HG02885 (cell line): ENCODE data around the gene MTHFS.
A peak's percentile ranks its signal among the peaks of the same experiment; 100 is the strongest.
"Not testable (repeated sequence)": the region's sequence is repeated elsewhere in the genome, so short reads cannot be mapped to it uniquely, and the experiment has no call there.

Source experiments
- ATAC-seq: cut with Tn5 transposase; IDR thresholded peaks from one replicate; pipeline ENCODE4 v1.9.1; 2021; ENCODE audit warnings: mild to moderate bottlenecking; ENCODE audit not compliant: unreplicated experiment, poor library complexity

The MTHFS gene

GRCh38 chr15:79916502-79917132 lies 19.8 kb upstream of the MTHFS start:
- no peak for ATAC-seq

- not testable (repeated sequence) for ATAC-seq
These were observed 19.1 kb upstream of the MTHFS start for GRCh38 chr15:79915776-79916501.

GRCh38 chr15:79914728-79915127 lies 17.9 kb upstream of the MTHFS start:
- ATAC-seq, result no peak

- ATAC-seq, result not testable (repeated sequence)
These were observed 12.9 kb upstream of the MTHFS start for GRCh38 chr15:79909556-79910335.

- no peak for ATAC-seq
These were observed 7.5 kb upstream of the MTHFS start for GRCh38 chr15:79904271-79904670.

GRCh38 chr15:79903626-79904025 lies 6.8 kb upstream of the MTHFS start:
- no peak for ATAC-seq

GRCh38 chr15:79903144-79903543 lies 6.3 kb upstream of the MTHFS start:
- no peak for ATAC-seq

GRCh38 chr15:79901958-79902357 lies 5.1 kb upstream of the MTHFS start:
- no peak for ATAC-seq

- ATAC-seq, result not testable (repeated sequence)
These were observed 4.1 kb upstream of the MTHFS start for GRCh38 chr15:79900818-79901378.

- no peak for ATAC-seq
These were observed 3.3 kb upstream of the MTHFS start for GRCh38 chr15:79900087-79900486.

- ATAC-seq, result not testable (repeated sequence)
These were observed 2.0 kb upstream of the MTHFS start for GRCh38 chr15:79898786-79899185.

- no peak for ATAC-seq
These were observed 1.6 kb upstream of the MTHFS start for GRCh38 chr15:79898369-79898768.

GRCh38 chr15:79897701-79898113 lies 893 bp upstream of the MTHFS start:
- no peak for ATAC-seq

GRCh38 chr15:79897380-79897678 lies 515 bp upstream of the MTHFS start:
- no peak for ATAC-seq

GRCh38 chr15:79896131-79896633 lies 632 bp downstream of the MTHFS start:
- ATAC-seq, result peak; percentile 27

- ATAC-seq, result no peak
These were observed 9.5 kb downstream of the MTHFS start for GRCh38 chr15:79887054-79887930.

GRCh38 chr15:79886124-79886523 lies 10.7 kb downstream of the MTHFS start:
- ATAC-seq, result no peak

- no peak for ATAC-seq
These were observed 12.6 kb downstream of the MTHFS start for GRCh38 chr15:79884204-79884596.

- ATAC-seq, result no peak
These were observed 13.1 kb downstream of the MTHFS start for GRCh38 chr15:79883579-79884203.

GRCh38 chr15:79881668-79882067 lies 15.1 kb downstream of the MTHFS start:
- no peak for ATAC-seq
